Stimulated activated naive CD8-positive, alpha-beta T cell treated with anti-CD3 and anti-CD28 coated beads, Interleukin-15, Interleukin-2, amounts not matched to agents 100 U/mL and 50 U/mL, for 24 hours (primary cell): ENCODE results near the gene BTG1.

Experiments
- ATAC-seq: fragments of 150-1000 bp; cut with Tn5 transposase; one replicate; pipeline ENCODE4 v1.10.0; 2021
- DNase-seq: peaks from one replicate; pipeline ENCODE4 v3.0.0; 2021

The BTG1 gene

GRCh38 chr12:92133795-92134637 is 11.6 kb downstream of the BTG1 start:
- DNase-seq (no peak), ATAC-seq (peak; percentile 30)

- DNase-seq (no peak), ATAC-seq (no peak)
Observed at GRCh38 chr12:92133171-92133570, 12.5 kb downstream of the BTG1 start.

- DNase-seq (no peak), ATAC-seq (no peak)
Observed at GRCh38 chr12:92132288-92132687, 13.4 kb downstream of the BTG1 start.

- no peak for ATAC-seq
- DNase-seq: no peak
Observed at GRCh38 chr12:92130999-92131398, 14.6 kb downstream of the BTG1 start.

GRCh38 chr12:92129609-92130008 is 16.0 kb downstream of the BTG1 start:
- ATAC-seq (no peak), DNase-seq (no peak)

- no peak for ATAC-seq
Observed at GRCh38 chr12:92128612-92129011, 17.0 kb downstream of the BTG1 start.

GRCh38 chr12:92124689-92125029 is 21.0 kb downstream of the BTG1 start:
- DNase-seq (no peak), ATAC-seq (peak; percentile 64)

More at GRCh38 chr12:92128612-92129011, 17.0 kb downstream of the BTG1 start:
- no peak for DNase-seq

- DNase-seq: no peak
- ATAC-seq: peak; percentile 40
Observed at GRCh38 chr12:92123780-92124688, 21.6 kb downstream of the BTG1 start.

GRCh38 chr12:92122941-92123779 is 22.5 kb downstream of the BTG1 start:
- DNase-seq: no peak
- no peak for ATAC-seq

- ATAC-seq: no peak
- no peak for DNase-seq
Observed at GRCh38 chr12:92121826-92122225, 23.8 kb downstream of the BTG1 start.

- ATAC-seq (peak; percentile 61), DNase-seq (no peak)
Observed at GRCh38 chr12:92118826-92119536, 26.7 kb downstream of the BTG1 start.

- ATAC-seq (no peak), DNase-seq (no peak)
Observed at GRCh38 chr12:92114834-92115233, 30.8 kb downstream of the BTG1 start.

- DNase-seq: no peak
- ATAC-seq: no peak
Observed at GRCh38 chr12:92111256-92111655, 34.4 kb downstream of the BTG1 start.

- ATAC-seq (no peak), DNase-seq (no peak)
Observed at GRCh38 chr12:92110083-92110640, 35.5 kb downstream of the BTG1 start.

GRCh38 chr12:92109613-92110012 is 36.0 kb downstream of the BTG1 start:
- ATAC-seq (peak; percentile 32), DNase-seq (no peak)

- ATAC-seq (no peak), DNase-seq (no peak)
Observed at GRCh38 chr12:92108651-92109050, 37.0 kb downstream of the BTG1 start.

GRCh38 chr12:92107621-92108131 is 38.0 kb downstream of the BTG1 start:
- ATAC-seq: no peak
- no peak for DNase-seq

GRCh38 chr12:92107094-92107493 is 38.6 kb downstream of the BTG1 start:
- ATAC-seq (no peak), DNase-seq (no peak)

GRCh38 chr12:92105676-92106075 is 40.0 kb downstream of the BTG1 start:
- ATAC-seq (peak; percentile 28), DNase-seq (no peak)

- DNase-seq (no peak), ATAC-seq (no peak)
Observed at GRCh38 chr12:92105110-92105509, 40.5 kb downstream of the BTG1 start.

- ATAC-seq: no peak
Observed at GRCh38 chr12:92102606-92103005, 43.0 kb downstream of the BTG1 start.

More at GRCh38 chr12:92102606-92103005, 43.0 kb downstream of the BTG1 start:
- no peak for DNase-seq
